Activated T-helper 1 cell treated with anti-CD3 and anti-CD28 coated beads, Interleukin-2, amount 50 U/mL, for 16 hours (primary cell): ENCODE results near the gene RNU5D-1.

ENCODE experiments used
- DNase-seq, 2 donors: peaks; one replicate each; pipeline ENCODE4 v3.0.0-alpha.2; 2020; ENCODE audit warnings: low read depth in 1 of 2, low spot score in 1 of 2

RNU5D-1 gene

GRCh38 chr1:44733365-44733764 lies 2.4 kb upstream of the RNU5D-1 start:
- DNase-seq = no peak

DNA sequence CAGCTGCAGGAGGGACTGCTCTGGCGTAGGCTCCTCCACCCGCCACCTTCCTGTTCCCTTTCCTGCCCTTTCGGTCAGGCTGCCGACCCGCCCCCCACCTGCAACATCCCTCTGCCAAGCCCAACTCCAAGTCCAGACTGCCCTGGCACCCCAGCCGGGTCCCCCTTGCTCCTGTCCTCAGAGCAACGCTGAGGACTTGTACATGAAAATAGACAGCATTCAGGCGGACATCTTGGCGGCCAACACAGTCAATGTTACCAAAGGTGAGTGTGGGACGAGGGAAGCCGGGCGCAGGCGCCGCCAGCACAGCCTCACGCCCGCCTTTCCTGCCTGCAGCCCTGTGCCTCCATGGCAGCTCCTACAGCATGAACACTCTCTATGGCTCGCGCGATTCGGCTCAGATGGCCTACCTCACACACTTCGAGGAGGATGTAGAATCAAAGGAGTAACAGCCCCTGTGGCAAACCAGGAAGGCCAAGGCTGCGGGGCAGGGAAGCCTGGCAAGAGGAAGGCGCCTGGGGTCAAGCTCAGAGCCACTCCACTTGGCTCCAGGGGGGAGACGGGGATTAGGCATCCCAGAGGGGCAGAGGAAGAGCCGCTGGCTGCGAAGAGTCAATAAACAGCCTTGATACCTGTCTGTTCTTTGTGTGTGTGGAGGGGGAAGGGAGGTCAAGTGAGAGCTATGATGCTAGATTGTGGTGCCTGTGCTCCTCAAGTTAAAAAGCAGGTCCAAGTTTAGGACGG lies 5.8 kb downstream of the RNU5D-1 start:
- no peak for DNase-seq

DNA sequence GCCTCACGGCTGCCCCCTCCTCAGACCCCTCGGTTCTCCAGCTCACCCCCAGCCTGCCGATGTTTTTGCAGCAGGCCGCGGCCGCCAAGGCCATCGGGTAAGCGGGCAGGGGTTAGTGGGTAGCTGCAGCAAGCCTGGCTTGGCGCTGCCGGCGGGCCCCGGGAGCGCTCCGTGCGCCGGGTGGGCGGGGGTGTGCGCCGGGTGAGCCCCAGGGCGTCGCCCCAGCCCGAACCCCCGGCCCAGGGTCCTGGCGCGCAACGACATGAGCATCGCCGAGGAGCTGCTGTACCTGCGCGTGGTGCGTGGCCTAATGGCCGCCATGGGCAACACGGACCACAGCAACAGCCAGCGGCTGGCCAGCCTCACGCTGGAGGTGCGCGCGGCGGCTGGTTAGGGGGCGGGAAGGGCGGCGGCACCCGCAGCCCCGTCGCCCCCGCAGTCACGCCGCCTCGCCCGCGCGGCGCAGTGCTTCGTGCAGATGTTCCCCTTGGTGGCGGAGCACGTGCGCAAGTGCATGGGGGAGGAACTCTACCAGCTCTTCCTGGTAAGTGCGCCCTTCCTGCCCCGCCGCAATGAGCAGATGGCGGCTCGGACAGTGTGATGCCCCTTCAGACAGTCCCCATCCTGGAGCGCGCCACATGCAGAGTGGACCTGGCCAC lies 6.5 kb downstream of the RNU5D-1 start:
- DNase-seq = no peak

DNA sequence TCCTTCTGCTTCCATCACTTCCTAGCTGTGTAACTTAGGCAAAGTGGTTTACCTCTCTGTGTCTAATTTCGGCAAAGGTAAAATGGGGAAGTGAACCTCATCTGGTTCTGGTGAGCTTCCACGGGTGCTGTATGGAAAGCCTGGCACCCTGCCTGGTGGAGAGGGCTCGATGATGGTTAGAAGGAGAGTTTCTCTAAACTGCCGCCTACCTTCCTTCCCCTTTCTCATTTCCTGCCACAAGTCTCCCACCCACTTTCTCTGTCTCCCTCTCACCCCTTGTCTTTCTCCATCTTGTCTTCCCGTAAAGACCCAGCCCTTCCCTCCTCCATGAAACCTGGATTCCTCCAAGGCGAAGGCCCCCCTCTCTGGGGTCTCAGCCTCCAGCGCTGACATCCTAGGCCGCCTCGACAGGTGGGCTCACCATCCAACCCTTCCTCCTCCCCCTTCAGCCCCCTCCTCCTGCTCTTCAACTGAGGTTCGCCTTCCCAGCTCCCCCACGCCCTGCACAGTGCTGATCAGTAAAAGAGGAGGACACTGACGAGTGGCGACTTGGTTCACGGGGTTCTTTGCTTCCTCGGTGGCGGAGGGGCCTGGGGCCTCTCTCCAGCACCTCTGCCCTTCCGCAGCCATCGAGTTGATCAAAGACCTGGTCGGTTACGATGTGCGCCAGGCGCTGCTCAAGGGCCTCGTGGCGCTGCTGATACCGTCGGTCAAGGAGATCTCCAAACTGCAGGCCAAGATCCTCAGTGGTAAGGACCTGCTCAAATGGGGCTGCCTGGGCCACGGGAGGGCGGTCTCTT lies 7.3 kb downstream of the RNU5D-1 start:
- no peak for DNase-seq

- DNase-seq = no peak
Measured at GRCh38 chr1:44723064-44723463, 7.9 kb downstream of the RNU5D-1 start.

DNA sequence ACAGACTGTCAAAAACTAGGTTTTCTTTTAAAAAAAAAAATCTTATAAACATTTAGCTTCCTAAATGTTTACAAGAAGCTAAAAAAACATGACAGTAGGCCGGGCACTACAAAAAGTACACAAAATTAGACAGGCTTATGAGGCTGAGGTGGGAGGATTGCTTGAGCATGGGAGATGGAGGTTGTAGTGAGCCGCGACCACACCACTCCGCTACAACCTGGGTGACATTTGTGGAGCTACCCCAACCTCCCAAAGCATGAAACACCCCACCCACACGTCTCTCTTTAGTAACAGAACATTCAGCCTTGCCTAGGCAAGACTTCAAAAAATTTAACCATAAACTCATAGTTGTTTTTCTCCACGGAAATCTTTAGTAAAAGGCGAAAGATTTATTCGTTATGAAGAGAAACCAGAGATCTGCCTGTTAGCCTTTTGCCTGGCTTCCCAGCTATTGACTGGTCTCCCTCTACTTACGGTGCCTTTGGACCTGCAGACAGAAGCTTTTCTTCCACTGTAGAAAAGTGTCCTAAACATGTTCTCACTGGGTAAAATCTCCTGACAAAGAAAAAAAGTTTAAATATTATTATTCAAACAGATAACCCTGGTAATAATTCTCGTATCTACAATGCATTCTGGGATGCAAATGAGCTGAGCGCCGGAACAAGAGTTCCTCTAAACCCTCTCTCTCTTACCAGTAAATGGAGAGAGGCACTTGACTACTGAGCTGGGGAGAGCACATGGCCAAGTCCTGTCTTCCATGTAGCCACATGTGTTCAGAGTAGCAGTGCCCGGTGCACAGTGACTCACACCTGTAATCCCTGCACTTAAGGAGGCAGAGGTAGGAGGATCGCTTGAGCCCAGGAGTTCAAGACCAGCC lies 9.2 kb downstream of the RNU5D-1 start:
- DNase-seq = peak in 1 of 2 donors; percentile 60

DNA sequence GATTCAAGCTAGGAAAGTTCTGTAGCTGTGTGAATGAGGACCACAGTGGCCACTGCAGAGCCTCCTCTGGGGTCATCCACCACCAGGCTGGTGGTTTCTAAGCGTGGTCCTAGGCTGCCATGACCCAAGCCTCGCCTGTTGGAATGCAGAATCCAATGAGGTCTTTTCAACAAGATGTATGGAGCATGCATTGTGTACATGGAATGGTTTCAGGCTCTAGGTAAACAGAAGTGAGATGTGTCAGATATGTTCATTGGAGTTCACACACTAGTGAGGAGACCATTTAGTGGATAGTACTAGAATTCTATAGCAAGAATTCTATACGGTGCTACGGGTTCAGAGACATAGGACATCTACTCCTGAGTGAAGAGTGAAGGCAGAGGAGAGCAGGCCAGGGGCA lies 10.7 kb downstream of the RNU5D-1 start:
- no peak for DNase-seq

- DNase-seq = no peak
Measured at GRCh38 chr1:44719318-44719717, 11.7 kb downstream of the RNU5D-1 start.

DNA sequence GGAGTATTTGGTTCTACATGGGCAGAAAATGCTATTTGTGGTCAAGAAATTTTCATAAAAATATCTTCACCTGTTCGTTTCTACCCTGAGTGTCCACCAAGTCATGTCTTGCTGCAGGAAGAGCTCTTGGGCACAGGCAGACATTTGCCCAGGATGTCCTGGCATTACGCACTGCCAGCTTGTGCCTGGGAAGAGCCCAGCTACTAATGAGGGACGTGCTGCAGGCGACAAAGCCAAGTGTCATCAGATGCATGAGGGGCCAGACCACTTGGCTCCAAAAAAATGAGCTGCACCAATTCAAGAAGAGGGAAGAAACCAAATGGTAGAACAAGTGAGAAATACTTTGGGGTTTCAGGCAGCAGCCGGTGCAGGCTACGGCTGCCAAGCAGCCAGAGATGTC lies 12.9 kb downstream of the RNU5D-1 start:
- DNase-seq = no peak

DNA sequence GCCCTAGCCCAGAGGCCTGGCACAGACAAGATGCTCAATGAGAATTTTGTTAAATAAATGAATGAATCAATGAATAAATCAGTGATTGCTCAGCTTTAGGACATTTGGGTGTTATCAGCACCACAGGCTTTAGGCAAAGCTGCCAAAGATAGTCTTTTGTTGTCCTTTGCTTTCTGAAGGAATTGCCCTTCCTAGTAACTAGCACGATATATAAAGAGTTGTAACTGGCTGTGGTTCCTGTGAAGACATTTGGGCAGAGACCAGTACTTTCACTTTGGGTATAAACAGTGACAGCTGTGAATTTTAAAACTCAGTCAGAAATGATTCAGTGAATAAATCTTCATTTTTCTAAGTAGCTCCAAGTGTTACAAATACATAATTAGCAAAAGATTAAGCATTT lies 13.3 kb downstream of the RNU5D-1 start:
- DNase-seq = no peak

GRCh38 chr1:44717156-44717555 lies 13.8 kb downstream of the RNU5D-1 start:
- no peak for DNase-seq

DNA sequence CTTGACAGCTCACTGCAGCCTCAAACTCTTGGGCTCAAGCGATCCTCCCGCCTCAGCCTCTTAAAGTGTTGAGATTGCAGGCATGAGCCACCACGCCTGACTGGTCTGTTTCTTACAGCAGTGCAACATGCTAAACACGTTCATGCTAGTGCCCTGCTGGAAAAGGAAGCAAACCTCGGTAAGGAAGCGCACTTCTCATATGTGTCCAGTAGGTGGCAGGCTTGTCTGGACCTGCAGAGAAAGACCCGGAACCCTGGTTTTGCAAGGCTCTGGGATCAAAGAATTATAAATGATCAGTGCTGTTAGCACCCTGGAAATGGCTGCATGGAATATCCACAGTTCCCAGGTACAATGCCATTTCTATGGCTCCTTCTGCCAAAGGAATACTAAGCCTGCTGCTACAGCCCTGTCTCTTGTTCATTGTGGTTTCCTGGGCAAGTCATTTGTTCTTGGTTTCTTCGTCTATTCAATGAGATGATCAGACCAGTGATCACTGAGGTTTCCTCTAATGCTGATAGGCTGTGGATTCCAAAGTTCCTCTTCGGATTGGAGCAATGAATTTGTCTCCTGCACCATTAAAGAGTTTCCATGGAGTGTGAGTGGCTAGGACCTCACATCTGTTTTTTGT lies 15.9 kb downstream of the RNU5D-1 start:
- DNase-seq = no peak

GRCh38 chr1:44714532-44714931 lies 16.4 kb downstream of the RNU5D-1 start:
- no peak for DNase-seq

DNA sequence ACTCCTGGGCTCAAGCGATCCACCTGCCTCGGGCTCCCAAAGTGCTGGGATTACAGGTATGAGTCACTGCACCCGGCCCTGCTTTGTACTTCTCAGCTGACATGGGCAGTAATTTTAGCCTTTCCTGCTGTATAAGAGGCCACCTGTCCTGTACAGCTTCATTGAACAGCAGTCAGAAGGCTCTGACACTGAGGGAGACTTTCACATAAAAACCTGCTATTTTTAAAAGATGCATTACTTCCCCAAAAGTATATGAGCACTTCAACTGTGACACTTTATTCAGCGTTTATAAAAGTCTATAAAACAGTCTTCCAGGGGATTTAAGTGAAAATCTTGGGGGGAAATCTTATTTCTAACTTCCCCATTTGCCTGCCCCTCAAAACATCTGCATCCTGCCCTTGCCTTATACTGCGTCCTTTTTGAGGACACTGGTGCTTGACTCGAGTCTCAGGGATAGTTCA lies 17.6 kb downstream of the RNU5D-1 start:
- no peak for DNase-seq

GRCh38 chr1:44707959-44708831 lies 22.8 kb downstream of the RNU5D-1 start:
- DNase-seq = no peak

DNA sequence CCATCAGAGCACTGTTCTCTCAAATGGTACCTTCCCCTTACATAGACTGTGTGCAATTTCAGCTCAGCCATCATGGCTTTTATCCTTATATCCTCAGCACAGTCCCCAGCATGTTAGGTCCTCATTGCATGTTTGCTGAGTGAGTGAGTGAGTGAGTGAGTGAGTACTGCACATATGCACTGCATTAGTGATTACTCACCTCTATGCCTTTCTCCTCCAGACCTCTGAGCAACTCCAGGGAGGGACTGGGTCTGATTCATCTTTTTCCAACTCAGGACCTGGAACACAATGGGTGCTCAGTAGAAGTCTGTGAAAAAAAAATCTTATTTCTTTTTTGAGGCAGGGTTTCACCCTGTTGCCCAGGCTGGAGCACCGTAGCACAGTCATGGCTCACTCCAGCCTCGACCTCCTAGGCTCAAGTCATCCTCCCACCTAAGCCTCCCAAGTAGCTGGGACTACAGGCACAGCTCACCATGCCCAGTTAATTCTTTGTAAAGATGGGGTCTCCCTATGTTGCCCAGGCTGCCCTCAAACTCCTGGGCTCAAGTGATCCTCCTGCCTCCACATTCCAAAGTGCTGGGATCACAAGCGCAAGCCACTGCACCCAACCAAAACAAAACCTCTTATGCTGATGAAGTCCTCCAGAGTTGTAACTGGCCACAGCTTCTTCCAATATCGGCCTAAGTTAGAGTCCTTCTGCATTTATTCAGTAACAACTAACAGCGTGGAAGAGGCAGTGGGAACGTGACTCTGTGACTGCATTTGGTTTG lies 23.7 kb downstream of the RNU5D-1 start:
- no peak for DNase-seq

- no peak for DNase-seq
Measured at GRCh38 chr1:44705938-44706337, 25.0 kb downstream of the RNU5D-1 start.

- no peak for DNase-seq
Measured at GRCh38 chr1:44705470-44705869, 25.5 kb downstream of the RNU5D-1 start.

GRCh38 chr1:44701141-44701573 lies 29.8 kb downstream of the RNU5D-1 start:
- DNase-seq = no peak
